Natural killer cell (primary cell): ENCODE measurements around the gene PROKR1. TPM values are rescaled to one million over a fixed set of nuclear protein-coding genes. Genes with fewer than 3 reads are reported as not detected.
A peak's percentile ranks its signal among the peaks of the same experiment; 100 is the strongest.

Experiments
- ATAC-seq, 3 donors: fragments of 150-1000 bp in 2 of 3; fragments of 200-7000 bp in 1 of 3; cut with Tn5 transposase; 1 replicate in 1 of 3; 2 replicates in 2 of 3; pipeline ENCODE4 v1.10.0; 2021; ENCODE audit warnings: mild to moderate bottlenecking in 2 of 3, moderate library complexity in 2 of 3
- DNase-seq, 2 donors: peaks; one replicate each; pipeline versions ENCODE4 v3.0.0 to v3.0.0-alpha.2; 2013 to 2021; ENCODE audit warnings: mixed read lengths in 1 of 2
- H3K27ac ChIP-seq: one replicate; pipeline ENCODE4 v1.5.1; 2013; ENCODE audit warnings: mild to moderate bottlenecking, low read length
- H3K27me3 ChIP-seq: one replicate; pipeline ENCODE4 v1.6.1; 2013; ENCODE audit warnings: low read length; ENCODE audit not compliant: control insufficient read depth, insufficient read depth
- H3K36me3 ChIP-seq: one replicate; pipeline ENCODE4 v1.6.1; 2013; ENCODE audit warnings: low read length; ENCODE audit not compliant: control insufficient read depth, insufficient read depth
- H3K4me1 ChIP-seq: one replicate; pipeline ENCODE4 v1.6.1; 2013; ENCODE audit warnings: low read length; ENCODE audit not compliant: control insufficient read depth, insufficient read depth
- H3K4me3 ChIP-seq: one replicate; pipeline ENCODE4 v1.5.1; 2013; ENCODE audit warnings: low read length
- H3K9me3 ChIP-seq: one replicate; pipeline ENCODE4 v1.6.1; 2013; ENCODE audit warnings: low read length; ENCODE audit not compliant: control insufficient read depth, insufficient read depth
- H3K27ac Mint-ChIP-seq, 2 donors: one replicate each; pipeline ENCODE4 v1.8.0; 2022; ENCODE audit warnings: mild to moderate bottlenecking in 2 of 2, mixed read lengths in 2 of 2, moderate library complexity in 1 of 2
- H3K27me3 Mint-ChIP-seq, 2 donors: one replicate each; pipeline ENCODE4 v1.8.0; 2022; ENCODE audit warnings: low read depth in 2 of 2, mixed read lengths in 2 of 2
- H3K36me3 Mint-ChIP-seq: one replicate; pipeline ENCODE4 v1.8.0; 2022; ENCODE audit warnings: mixed read lengths
- H3K4me1 Mint-ChIP-seq, 2 donors: one replicate each; pipeline ENCODE4 v1.8.0; 2022; ENCODE audit warnings: mixed read lengths in 2 of 2
- H3K4me3 Mint-ChIP-seq: one replicate; pipeline ENCODE4 v1.8.0; 2022; ENCODE audit warnings: mild to moderate bottlenecking, moderate library complexity, mixed read lengths
- H3K9me3 Mint-ChIP-seq, 2 donors: one replicate each; pipeline ENCODE4 v1.8.0; 2022; ENCODE audit warnings: mixed read lengths in 2 of 2
- WGBS: methylation state at CpG from one replicate; pipeline ENCODE4 v1.1.7; 2013; ENCODE audit warnings: missing lambda C conversion rate; ENCODE audit not compliant: insufficient coverage; 5-methylcytosine and 5-hydroxymethylcytosine counted together
- intact Hi-C: fragments of 100-400 bp; cut with micrococcal nuclease; formaldehyde crosslinking; loops from one replicate; pipeline ENCODE4 v1.14.2; 2022
- total RNA-seq, 4 donors: library from RNA; stranded (reverse); fragments of 120-200 nt in 1 of 4; gene quantifications; one replicate each; pipeline versions ENCODE4 v1.2.3 to v1.2.4, GENCODE V29; 2013 to 2022
- TF ChIP-seq, protein P1 (sequence below): fragments of 200-600 bp; IDR thresholded peaks from one replicate; pipeline ENCODE4 v1.8.0; 2022; ENCODE audit warnings: antibody characterized with exemption

Gene PROKR1
- not detected for total RNA-seq
- 0.07 TPM for total RNA-seq (2013)

DNA sequence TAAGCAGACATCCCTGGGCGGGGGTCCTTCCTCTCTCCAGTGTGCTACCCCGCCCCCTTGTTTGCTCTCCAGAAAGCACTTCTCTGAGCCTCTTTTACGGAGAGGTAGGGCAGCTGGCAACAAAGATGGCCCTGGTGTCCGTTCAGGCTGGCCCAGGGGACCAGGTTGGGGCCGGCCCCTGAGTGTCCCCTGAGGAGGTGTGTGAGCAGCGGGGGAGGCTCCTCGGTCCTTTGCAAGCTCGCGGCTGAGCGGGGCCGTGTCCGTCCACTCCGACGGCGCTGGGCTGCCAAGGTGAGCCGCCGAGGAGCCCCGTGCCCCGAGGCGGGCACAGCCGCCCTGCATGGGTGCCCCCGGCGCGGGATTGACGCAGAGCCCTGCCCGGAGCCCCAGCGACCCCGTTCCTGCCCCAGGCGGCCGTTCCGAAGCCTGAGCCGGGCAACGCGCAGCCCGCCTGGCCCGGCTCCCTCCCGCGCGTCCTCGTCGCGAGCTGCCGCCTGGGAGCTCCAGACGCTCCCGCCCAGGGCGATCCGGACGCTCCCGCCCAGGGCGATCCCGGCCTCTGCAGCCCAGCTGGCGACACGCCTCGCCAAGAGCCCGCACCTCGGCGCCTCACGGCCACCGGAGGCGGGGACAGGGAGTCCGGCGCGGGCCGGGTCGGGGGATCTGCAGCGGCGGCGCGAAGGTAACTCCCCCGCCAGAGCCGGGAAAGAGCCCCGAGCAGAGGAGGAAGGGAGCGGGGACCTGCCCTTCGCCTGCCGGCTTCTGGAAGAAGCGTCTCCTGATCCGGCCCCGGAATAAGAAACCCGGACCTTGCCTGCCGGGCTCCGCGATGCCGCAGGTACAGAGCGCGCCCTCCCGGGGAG, at the start of gene PROKR1:
TSS of gene PROKR1 (plus strand) at position 569 of the 863 bp plus-strand sequence. CDS start 2,243 bp downstream, outside the sequence.
- intact Hi-C loops: no loop called here
- Histone ChIP-seq H3K4me1 (peaks cover 9% of the 10 kb centered on the region), H3K4me3 (no peak within 1 kb of the TSS), H3K36me3 (no peaks in the 10 kb centered on the region), H3K9me3 (no peaks in the 10 kb centered on the region), H3K27me3 (peaks cover 31% of the 10 kb centered on the region), H3K27ac (no peak within 1 kb of the TSS)
- ATAC-seq (peak; percentile 29 to 60 (median 43)), DNase-seq (peak in 1 of 2 donors; percentile 6)
- H3K4me3 Mint-ChIP-seq: peak within 1 kb of the TSS; percentile 75
- no peaks in the 10 kb centered on the region for H3K9me3 Mint-ChIP-seq
- no peaks in the 10 kb centered on the region for H3K36me3 Mint-ChIP-seq
- H3K27ac Mint-ChIP-seq: no peak within 1 kb of the TSS
- peaks cover 0 to 12% of the 10 kb centered on the region in 2 donors for H3K4me1 Mint-ChIP-seq
- TF ChIP-seq, protein P1, sequence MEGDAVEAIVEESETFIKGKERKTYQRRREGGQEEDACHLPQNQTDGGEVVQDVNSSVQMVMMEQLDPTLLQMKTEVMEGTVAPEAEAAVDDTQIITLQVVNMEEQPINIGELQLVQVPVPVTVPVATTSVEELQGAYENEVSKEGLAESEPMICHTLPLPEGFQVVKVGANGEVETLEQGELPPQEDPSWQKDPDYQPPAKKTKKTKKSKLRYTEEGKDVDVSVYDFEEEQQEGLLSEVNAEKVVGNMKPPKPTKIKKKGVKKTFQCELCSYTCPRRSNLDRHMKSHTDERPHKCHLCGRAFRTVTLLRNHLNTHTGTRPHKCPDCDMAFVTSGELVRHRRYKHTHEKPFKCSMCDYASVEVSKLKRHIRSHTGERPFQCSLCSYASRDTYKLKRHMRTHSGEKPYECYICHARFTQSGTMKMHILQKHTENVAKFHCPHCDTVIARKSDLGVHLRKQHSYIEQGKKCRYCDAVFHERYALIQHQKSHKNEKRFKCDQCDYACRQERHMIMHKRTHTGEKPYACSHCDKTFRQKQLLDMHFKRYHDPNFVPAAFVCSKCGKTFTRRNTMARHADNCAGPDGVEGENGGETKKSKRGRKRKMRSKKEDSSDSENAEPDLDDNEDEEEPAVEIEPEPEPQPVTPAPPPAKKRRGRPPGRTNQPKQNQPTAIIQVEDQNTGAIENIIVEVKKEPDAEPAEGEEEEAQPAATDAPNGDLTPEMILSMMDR: no peak
- WGBS: 4% methylated on average over 86 of the region's 86 CpGs
- peaks cover 51 to 67% of the 10 kb centered on the region in 2 donors for H3K27me3 Mint-ChIP-seq

DNA sequence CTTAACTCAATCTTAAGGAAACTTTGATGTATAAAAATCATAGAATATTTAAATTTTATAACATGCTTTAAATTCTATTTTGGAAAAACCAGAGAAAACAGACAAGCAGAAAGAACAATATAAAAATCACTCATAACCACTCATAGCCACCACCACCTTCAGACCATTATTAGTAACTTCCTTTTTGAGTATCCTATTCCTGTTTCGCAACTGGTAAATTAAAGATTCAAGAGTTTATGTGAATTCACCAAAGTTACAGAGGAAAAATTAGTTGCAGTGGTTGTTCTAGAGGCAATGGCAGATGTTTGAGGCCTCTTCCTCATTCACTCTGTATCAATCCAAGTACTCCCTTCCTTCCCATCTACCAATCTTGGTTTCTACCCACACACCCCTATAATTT, 49.3 kb upstream of the PROKR1 start:
- intact Hi-C loops: no loop called here
- Histone ChIP-seq H3K4me1 (no peaks in the 10 kb centered on the region), H3K27ac (no peak overlapping the region), H3K27me3 (no peaks in the 10 kb centered on the region), H3K9me3 (no peaks in the 10 kb centered on the region), H3K4me3 (no peak overlapping the region), H3K36me3 (no peaks in the 10 kb centered on the region)
- Mint-ChIP-seq H3K36me3 (no peaks in the 10 kb centered on the region), H3K27ac (no peak overlapping the region), H3K9me3 (no peaks in the 10 kb centered on the region), H3K4me1 (peaks cover 6 to 13% of the 10 kb centered on the region in 2 donors), H3K4me3 (no peak overlapping the region), H3K27me3 (peaks cover 0 to 6% of the 10 kb centered on the region in 2 donors)
- WGBS: 80% methylated on average over 1 of the region's 1 CpG
- no peak for ATAC-seq
- DNase-seq: no peak
- TF ChIP-seq, protein P1: no peak

DNA sequence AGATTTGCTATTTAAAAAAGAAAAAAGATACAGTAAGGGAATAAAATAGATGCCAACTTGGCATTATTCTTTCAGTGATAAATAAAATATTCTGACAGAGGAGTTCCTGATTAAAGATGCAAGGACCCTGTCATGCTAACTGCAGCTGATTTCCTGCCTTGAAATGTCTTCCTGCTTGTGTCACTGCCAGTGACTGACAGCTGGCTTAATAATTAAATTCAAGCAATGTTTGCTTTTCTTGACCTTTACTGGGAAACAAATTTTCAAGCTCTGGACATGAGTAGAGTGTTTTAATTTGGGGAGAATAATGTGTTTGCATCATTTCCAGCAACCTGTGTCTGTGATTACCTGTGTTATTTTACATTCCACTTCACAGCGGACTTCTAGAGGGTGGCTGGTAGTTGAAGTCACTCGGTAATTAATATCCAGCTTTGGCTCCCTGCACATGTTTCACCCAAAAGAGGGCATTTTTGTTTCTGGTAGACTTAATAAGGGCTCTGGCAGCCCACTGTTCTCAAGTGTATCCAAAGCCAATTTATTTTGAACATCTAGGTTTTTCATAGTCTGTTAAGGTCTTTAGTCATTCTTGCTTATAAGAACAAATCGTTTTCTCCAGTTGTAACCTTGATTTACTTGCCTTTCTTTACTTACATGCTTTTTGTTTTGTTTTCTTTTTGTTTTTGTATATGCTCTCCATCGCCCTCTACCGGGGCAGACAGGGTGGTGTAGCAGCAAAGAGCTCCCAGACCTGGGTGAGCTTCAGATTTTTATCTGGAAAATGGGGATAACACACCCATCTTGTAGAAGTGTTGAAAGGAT, 48.5 kb upstream of the PROKR1 start:
- intact Hi-C loops: loop anchor here (1.0 kb wide), 1 partner anchor 132 kb away; no protein-coding TSS in a partner anchor
- no peaks in the 10 kb centered on the region for H3K9me3 ChIP-seq
- peak; percentile 36 to 79 for DNase-seq
- Mint-ChIP-seq H3K4me3 (peak overlapping the region; percentile 52), H3K27me3 (peaks cover 0 to 9% of the 10 kb centered on the region in 2 donors), H3K4me1 (peaks cover 6 to 13% of the 10 kb centered on the region in 2 donors), H3K36me3 (peaks cover 2% of the 10 kb centered on the region), H3K9me3 (no peaks in the 10 kb centered on the region), H3K27ac (peak overlapping the region; percentile 35 to 43)
- H3K27ac ChIP-seq: no peak overlapping the region
- no peaks in the 10 kb centered on the region for H3K27me3 ChIP-seq
- 43% methylated on average over 4 of the region's 5 CpGs for WGBS
- TF ChIP-seq, protein P1: peak; percentile 91
- ATAC-seq: peak; percentile 75 to 83 (median 81)
- H3K4me1 ChIP-seq: no peaks in the 10 kb centered on the region
- H3K36me3 ChIP-seq: no peaks in the 10 kb centered on the region
- no peak overlapping the region for H3K4me3 ChIP-seq
